Fibroblast of skin of right biceps (primary cell): ENCODE data around the gene PPP5C.

Experiments used
- DNase-seq: peaks from one replicate; pipeline ENCODE4 v3.0.0-alpha.2; 2013

PPP5C gene

GRCh38 chr19:46339446-46339845 lies 7.4 kb upstream of the PPP5C start:
- no peak for DNase-seq

GRCh38 chr19:46340051-46340659 lies 6.7 kb upstream of the PPP5C start:
- DNase-seq = no peak

GRCh38 chr19:46341937-46342336 lies 5.0 kb upstream of the PPP5C start:
- DNase-seq = no peak

GRCh38 chr19:46344363-46344762 lies 2.5 kb upstream of the PPP5C start:
- no peak for DNase-seq

- no peak for DNase-seq
Observed at GRCh38 chr19:46345157-46345556, 1.7 kb upstream of the PPP5C start.

- DNase-seq = no peak
Observed at GRCh38 chr19:46347572-46347883, 641 bp downstream of the PPP5C start.

GRCh38 chr19:46347985-46348384 lies 1.1 kb downstream of the PPP5C start:
- no peak for DNase-seq

GRCh38 chr19:46349311-46349993 lies 2.6 kb downstream of the PPP5C start:
- DNase-seq = no peak

GRCh38 chr19:46350029-46350757 lies 3.3 kb downstream of the PPP5C start:
- no peak for DNase-seq

GRCh38 chr19:46350758-46351159 lies 3.9 kb downstream of the PPP5C start:
- no peak for DNase-seq

- DNase-seq = peak; percentile 49
Observed at GRCh38 chr19:46351241-46352041, 4.6 kb downstream of the PPP5C start.

- no peak for DNase-seq
Observed at GRCh38 chr19:46353730-46354528, 7.0 kb downstream of the PPP5C start.

- no peak for DNase-seq
Observed at GRCh38 chr19:46355234-46356148, 8.6 kb downstream of the PPP5C start.

GRCh38 chr19:46356149-46357055 lies 9.5 kb downstream of the PPP5C start:
- no peak for DNase-seq

- peak; percentile 75 for DNase-seq
Observed at GRCh38 chr19:46357846-46358583, 11.1 kb downstream of the PPP5C start.

- DNase-seq = peak; percentile 19
Observed at GRCh38 chr19:46361915-46362314, 15.0 kb downstream of the PPP5C start.

GRCh38 chr19:46364359-46364758 lies 17.5 kb downstream of the PPP5C start:
- no peak for DNase-seq

- DNase-seq = peak; percentile 23
Observed at GRCh38 chr19:46365561-46365960, 18.7 kb downstream of the PPP5C start.

GRCh38 chr19:46366620-46367292 lies 19.9 kb downstream of the PPP5C start:
- DNase-seq = no peak
